H9 (cell line): Measurements from ENCODE around the gene PRKAG2. TPM values are rescaled to one million over a fixed set of nuclear protein-coding genes. Genes with fewer than 3 reads are reported as not detected.

Source experiments
- DNase-seq: peaks from one replicate; pipeline ENCODE4 v3.0.0-alpha.2; 2017
- H2AFZ ChIP-seq: one replicate; pipeline ENCODE4 v1.6.1; 2013; ENCODE audit warnings: mild to moderate bottlenecking, low read length, control low read depth, moderate library complexity
- H2AK5ac ChIP-seq: 2 replicates; pipeline ENCODE4 v1.6.1; 2013; ENCODE audit warnings: low read length, control low read depth, mixed read lengths; ENCODE audit not compliant: insufficient read length
- H2BK120ac ChIP-seq: one replicate; pipeline ENCODE4 v1.6.1; 2013; ENCODE audit warnings: low read depth, mild to moderate bottlenecking, low read length, control low read depth, inconsistent platforms; ENCODE audit not compliant: poor library complexity, severe bottlenecking
- H2BK12ac ChIP-seq: 2 replicates; pipeline ENCODE4 v1.6.1; 2013; ENCODE audit warnings: low read length, control low read depth, mixed read lengths, low read depth; ENCODE audit not compliant: insufficient read length
- H2BK15ac ChIP-seq: 2 replicates; pipeline ENCODE4 v1.6.1; 2013; ENCODE audit warnings: low read depth, low read length, control low read depth
- H2BK20ac ChIP-seq: one replicate; pipeline ENCODE4 v1.6.1; 2013; ENCODE audit warnings: low read depth, mild to moderate bottlenecking, low read length, control low read depth, inconsistent platforms; ENCODE audit not compliant: poor library complexity, severe bottlenecking
- H2BK5ac ChIP-seq: 2 replicates; pipeline ENCODE4 v1.6.1; 2013; ENCODE audit warnings: low read length, control low read depth, mixed read lengths; ENCODE audit not compliant: insufficient read length
- H3K14ac ChIP-seq: 2 replicates; pipeline ENCODE4 v1.6.1; 2013; ENCODE audit warnings: low read length, control low read depth; ENCODE audit not compliant: insufficient read depth
- H3K18ac ChIP-seq: 2 replicates; pipeline ENCODE4 v1.6.1; 2013; ENCODE audit warnings: low read depth, mild to moderate bottlenecking, mixed read lengths, low read length, control low read depth; ENCODE audit not compliant: insufficient read length
- H3K23ac ChIP-seq: 2 replicates; pipeline ENCODE4 v1.6.1; 2013; ENCODE audit warnings: low read length, control low read depth, mixed read lengths, low read depth; ENCODE audit not compliant: insufficient read length
- H3K23me2 ChIP-seq: 2 replicates; pipeline ENCODE4 v1.6.1; 2013; ENCODE audit warnings: low read depth, mild to moderate bottlenecking, mixed read lengths, low read length, control low read depth; ENCODE audit not compliant: insufficient read length, poor library complexity, severe bottlenecking
- H3K27ac ChIP-seq: 2 replicates; pipeline ENCODE4 v1.5.1; 2013; ENCODE audit warnings: low read length, control low read depth, mixed read lengths, low read depth; ENCODE audit not compliant: insufficient read length
- H3K27me3 ChIP-seq: 2 replicates; pipeline ENCODE4 v1.6.1; 2013; ENCODE audit warnings: low read length, control low read depth, inconsistent platforms; ENCODE audit not compliant: insufficient read depth
- H3K4ac ChIP-seq: 2 replicates; pipeline ENCODE4 v1.6.1; 2013; ENCODE audit warnings: low read depth, mild to moderate bottlenecking, control low read depth, inconsistent platforms, low read length, moderate library complexity
- H3K4me1 ChIP-seq: 2 replicates; pipeline ENCODE4 v1.6.1; 2013; ENCODE audit warnings: low read length, control low read depth, inconsistent platforms; ENCODE audit not compliant: insufficient read depth
- H3K4me2 ChIP-seq: 2 replicates; pipeline ENCODE4 v1.6.1; 2013; ENCODE audit warnings: low read length, control low read depth, mixed read lengths; ENCODE audit not compliant: insufficient read length, insufficient read depth
- H3K56ac ChIP-seq: 2 replicates; pipeline ENCODE4 v1.6.1; 2013; ENCODE audit warnings: low read depth, mild to moderate bottlenecking, mixed read lengths, low read length, control low read depth; ENCODE audit not compliant: insufficient read length
- H3K79me1 ChIP-seq: 2 replicates; pipeline ENCODE4 v1.6.1; 2013; ENCODE audit warnings: low read depth, mild to moderate bottlenecking, moderate library complexity, low read length, control low read depth, inconsistent platforms; ENCODE audit not compliant: insufficient read depth, poor library complexity, severe bottlenecking
- H3K79me2 ChIP-seq: 2 replicates; pipeline ENCODE4 v1.6.1; 2013; ENCODE audit warnings: low read length, control low read depth, inconsistent platforms; ENCODE audit not compliant: insufficient read depth
- H3K9ac ChIP-seq: 2 replicates; pipeline ENCODE4 v1.6.1; 2013; ENCODE audit warnings: low read length, control low read depth, mixed read lengths; ENCODE audit not compliant: insufficient read length; ENCODE audit errors: extremely low read depth
- H3K9me3 ChIP-seq: one replicate; pipeline ENCODE4 v1.6.1; 2013; ENCODE audit warnings: low read depth, low read length, inconsistent platforms; ENCODE audit not compliant: control insufficient read depth
- H3T11ph ChIP-seq: one replicate; pipeline ENCODE4 v1.6.1; 2013; ENCODE audit warnings: mild to moderate bottlenecking, low read length, control low read depth, inconsistent platforms
- H4K20me1 ChIP-seq: one replicate; pipeline ENCODE4 v1.6.1; 2013; ENCODE audit not compliant: control insufficient read depth, insufficient read length, insufficient read depth
- H4K5ac ChIP-seq: 2 replicates; pipeline ENCODE4 v1.6.1; 2013; ENCODE audit warnings: low read depth, mild to moderate bottlenecking, mixed read lengths, low read length, control low read depth; ENCODE audit not compliant: insufficient read length
- H4K8ac ChIP-seq: replicated peaks from 2 replicates; pipeline ENCODE4 v1.6.1; 2013; ENCODE audit warnings: low read length, control low read depth, mixed read lengths, low read depth; ENCODE audit not compliant: insufficient read length
- H4K91ac ChIP-seq: 2 replicates; pipeline ENCODE4 v1.6.1; 2013; ENCODE audit warnings: low read depth, mild to moderate bottlenecking, moderate library complexity, mixed read lengths, low read length, control low read depth; ENCODE audit not compliant: insufficient read length
- H3K27ac Mint-ChIP-seq, 3 experiments: 2 replicates in 2 of 3; 3 replicates in 1 of 3; pipeline ENCODE4 v1.8.0; 2020 to 2021; ENCODE audit warnings: mixed read lengths in 3 of 3, mild to moderate bottlenecking in 1 of 3, moderate library complexity in 1 of 3
- H3K27me3 Mint-ChIP-seq: 2 replicates; pipeline ENCODE4 v1.8.0; 2021; ENCODE audit warnings: low read depth, mild to moderate bottlenecking, moderate library complexity, mixed read lengths
- H3K36me3 Mint-ChIP-seq, 3 experiments: 2 replicates in 2 of 3; 3 replicates in 1 of 3; pipeline ENCODE4 v1.8.0; 2020 to 2021; ENCODE audit warnings: low read depth in 3 of 3, mixed read lengths in 3 of 3; ENCODE audit not compliant: insufficient read depth in 1 of 3
- H3K4me1 Mint-ChIP-seq, 2 experiments: 2 replicates each; pipeline ENCODE4 v1.8.0; 2020; ENCODE audit warnings: mixed read lengths in 2 of 2
- H3K4me3 Mint-ChIP-seq, 2 experiments: 2 replicates in 1 of 2; 3 replicates in 1 of 2; pipeline ENCODE4 v1.8.0; 2020 to 2021; ENCODE audit warnings: mild to moderate bottlenecking in 2 of 2, mixed read lengths in 2 of 2, moderate library complexity in 1 of 2
- H3K9me3 Mint-ChIP-seq, 2 experiments: 2 replicates in 1 of 2; 3 replicates in 1 of 2; pipeline ENCODE4 v1.8.0; 2020; ENCODE audit warnings: mild to moderate bottlenecking in 2 of 2, mixed read lengths in 2 of 2, moderate library complexity in 1 of 2
- CTCF ChIP-seq: fragments of 200-600 bp; sonication (generic); conservative IDR thresholded peaks from 3 replicates; pipeline ENCODE4 v1.8.0; 2021; ENCODE audit warnings: antibody characterized with exemption, mild to moderate bottlenecking
- WGBS: extraction: QIAGEN DNeasy Blood & Tissue Kit; methylation state at CpG from one replicate; pipeline ENCODE4 v1.1.7; 2013; ENCODE audit warnings: missing lambda C conversion rate, low lambda C conversion rate, mixed read lengths; ENCODE audit not compliant: insufficient read length; ENCODE audit errors: extremely low coverage; 5-methylcytosine and 5-hydroxymethylcytosine counted together
- total RNA-seq: library from RNA; stranded (reverse); gene quantifications from 2 replicates; pipeline ENCODE4 v1.2.1, GENCODE V29; 2021

PRKAG2 gene
- total RNA-seq, 1 experiment from 2014 or later = 11.8 TPM

GRCh38 chr7:151889406-151890354, 12.8 kb upstream of the PRKAG2 start:
- no peak overlapping the region for H2AK5ac ChIP-seq
- no peak overlapping the region for H3K56ac ChIP-seq
- H4K91ac ChIP-seq = no peak overlapping the region
- no CpG with 5 or more reads among the region's 21 CpGs for whole genome bisulfite sequencing
- H3K4me1 ChIP-seq = no peaks in the 10 kb centered on the region
- peak; percentile 17 for DNase-seq
- Mint-ChIP-seq H3K4me1 (peaks cover 13 to 27% of the 10 kb centered on the region in 2 experiments; a peak in 3 of 4 replicates), H3K27ac (no peak overlapping the region), H3K36me3 (no peaks in the 10 kb centered on the region), H3K27me3 (peaks cover 66% of the 10 kb centered on the region), H3K9me3 (no peaks in the 10 kb centered on the region), H3K4me3 (no peak overlapping the region)
- H2BK15ac ChIP-seq = no peak overlapping the region
- H3K18ac ChIP-seq = no peak overlapping the region
- no peak overlapping the region for H3K9ac ChIP-seq
- no peaks in the 10 kb centered on the region for H3K79me1 ChIP-seq
- no peak for TF ChIP-seq CTCF
- H3T11ph ChIP-seq = no peak overlapping the region
- no peak overlapping the region for H2BK20ac ChIP-seq
- no peaks in the 10 kb centered on the region for H3K9me3 ChIP-seq
- H3K4me2 ChIP-seq = no peak overlapping the region
- no peak overlapping the region for H2AFZ ChIP-seq
- H3K79me2 ChIP-seq = no peaks in the 10 kb centered on the region
- H4K20me1 ChIP-seq = no peaks in the 10 kb centered on the region
- no peak overlapping the region for H4K8ac ChIP-seq
- no peaks in the 10 kb centered on the region for H3K23me2 ChIP-seq
- no peak overlapping the region for H2BK5ac ChIP-seq
- H4K5ac ChIP-seq = no peak overlapping the region
- H3K27me3 ChIP-seq = no peaks in the 10 kb centered on the region
- H3K27ac ChIP-seq = no peak overlapping the region
- no peak overlapping the region for H3K4ac ChIP-seq
- H2BK12ac ChIP-seq = no peak overlapping the region
- H3K23ac ChIP-seq = no peak overlapping the region
- H2BK120ac ChIP-seq = no peak overlapping the region
- no peak overlapping the region for H3K14ac ChIP-seq
